Measurements from ENCODE around the gene ZPBP2. TPM values are rescaled to one million over a fixed set of nuclear protein-coding genes. Genes with fewer than 3 reads are reported as not detected.
A peak's percentile ranks its signal among the peaks of the same experiment; 100 is the strongest.
"Not testable (repeated sequence)": the region's sequence is repeated elsewhere in the genome, so short reads cannot be mapped to it uniquely, and the experiment has no call there.

ZPBP2 gene
- total and polyA plus RNA-seq, 5 donors from 2014 or later = not detected

DNA sequence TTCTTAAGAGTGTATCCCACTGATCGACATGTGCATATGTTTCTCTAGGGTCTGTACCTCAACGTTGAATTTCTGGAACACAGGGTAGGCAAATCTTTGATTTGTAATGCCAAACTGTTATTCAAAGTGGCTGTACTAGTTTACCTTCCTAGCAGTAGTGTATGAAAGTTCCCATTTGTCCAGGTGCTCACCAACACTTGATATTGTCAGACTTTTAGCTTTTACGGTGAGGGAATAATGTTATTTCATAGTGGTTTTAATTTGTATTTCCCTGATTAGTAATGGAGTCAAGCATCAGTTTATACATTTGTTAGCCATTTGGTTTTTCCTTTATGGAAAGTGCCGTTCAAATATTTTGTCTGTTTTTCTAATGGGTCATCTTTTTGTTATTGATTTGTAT is 30.1 kb downstream of the ZPBP2 start:
- H3K27me3 Mint-ChIP-seq = no peaks in the 10 kb centered on the region
- no peak overlapping the region for H3K4me3 Mint-ChIP-seq
- Histone ChIP-seq H3K36me3 (ENCODE audit: control insufficient read depth, insufficient read depth, low read length) (no peaks in the 10 kb centered on the region), H3K27me3 (ENCODE audit: control insufficient read depth, insufficient read depth, low read length) (no peaks in the 10 kb centered on the region), H3K4me1 (ENCODE audit: control insufficient read depth, insufficient read depth, low read length, poor library complexity, severe bottlenecking) (no peaks in the 10 kb centered on the region), H3K27ac (ENCODE audit: insufficient read depth, low read length, poor library complexity, severe bottlenecking) (no peak overlapping the region), H3K9me3 (ENCODE audit: control insufficient read depth in 2 of 2, low read length in 2 of 2) (no peaks in the 10 kb centered on the region), H3K4me3 (ENCODE audit: low read depth, low read length) (no peak overlapping the region)
- H3K4me1 Mint-ChIP-seq = peaks cover 3 to 8% (median 5%) of the 10 kb centered on the region in 4 donors
- H3K27ac Mint-ChIP-seq = peak overlapping the region in 1 of 3 donors; percentile 26
- H3K36me3 Mint-ChIP-seq = peaks cover 4% of the 10 kb centered on the region
- H3K9me3 Mint-ChIP-seq = no peaks in the 10 kb centered on the region
- no peak for ATAC-seq (ENCODE audit: low read depth in 2 of 2)
- DNase-seq = no peak

DNA sequence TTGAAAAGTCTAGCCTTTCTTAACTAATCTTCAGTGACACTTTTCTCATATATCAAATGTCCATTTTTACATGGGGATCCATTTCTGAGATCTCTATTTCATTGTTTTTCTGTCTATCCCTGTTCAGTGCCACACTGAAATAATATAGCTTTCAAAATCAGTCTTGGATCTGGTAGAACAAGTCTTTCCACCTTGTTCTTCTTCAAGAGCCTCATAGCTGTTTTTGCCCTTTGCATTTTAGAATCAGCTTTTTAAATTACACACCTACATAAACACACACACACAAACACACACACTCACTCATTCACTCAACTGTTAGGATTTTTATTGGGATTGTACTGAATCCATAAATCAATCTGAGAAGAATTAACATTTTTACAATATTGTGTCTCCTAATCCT is 31.2 kb downstream of the ZPBP2 start:
- Mint-ChIP-seq H3K36me3 (peaks cover 7% of the 10 kb centered on the region), H3K9me3 (no peaks in the 10 kb centered on the region), H3K27ac (no peak overlapping the region), H3K4me1 (peaks cover 6 to 8% (median 7%) of the 10 kb centered on the region in 4 donors), H3K27me3 (no peaks in the 10 kb centered on the region), H3K4me3 (no peak overlapping the region)
- no peak for ATAC-seq (ENCODE audit: low read depth in 2 of 2)
- DNase-seq = no peak
- H3K27me3 ChIP-seq (ENCODE audit: control insufficient read depth, insufficient read depth, low read length) = no peaks in the 10 kb centered on the region
- H3K9me3 ChIP-seq (ENCODE audit: control insufficient read depth in 2 of 2, low read length in 2 of 2) = no peaks in the 10 kb centered on the region
- H3K4me1 ChIP-seq (ENCODE audit: control insufficient read depth, insufficient read depth, low read length, poor library complexity, severe bottlenecking) = peaks cover 3% of the 10 kb centered on the region
- H3K36me3 ChIP-seq (ENCODE audit: control insufficient read depth, insufficient read depth, low read length) = no peaks in the 10 kb centered on the region
- H3K27ac ChIP-seq (ENCODE audit: insufficient read depth, low read length, poor library complexity, severe bottlenecking) = no peak overlapping the region
- H3K4me3 ChIP-seq (ENCODE audit: low read depth, low read length) = no peak overlapping the region

DNA sequence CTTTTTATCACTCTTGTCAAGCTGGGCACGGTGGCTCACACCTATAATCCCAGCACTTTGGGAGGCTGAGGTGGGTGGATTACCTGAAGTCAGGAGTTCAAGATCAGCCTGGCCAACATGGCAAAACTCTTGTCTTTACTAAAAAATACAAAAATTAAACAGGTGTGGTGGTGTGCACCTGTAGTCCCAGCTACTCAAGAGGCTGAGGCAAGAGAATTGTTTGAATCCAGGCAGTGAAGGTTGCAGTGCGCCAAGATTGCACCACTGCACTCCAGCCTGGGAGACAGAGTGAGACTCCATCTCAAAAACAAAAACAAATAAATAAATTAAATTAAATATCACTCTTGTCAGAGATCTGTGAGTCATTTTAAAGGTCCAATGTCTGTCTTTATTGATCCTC is 34.0 kb downstream of the ZPBP2 start:
- not testable (repeated sequence) for H3K27me3 Mint-ChIP-seq; H3K4me1 ChIP-seq (ENCODE audit: control insufficient read depth, insufficient read depth, low read length, poor library complexity, severe bottlenecking); H3K4me3 Mint-ChIP-seq; H3K36me3 ChIP-seq (ENCODE audit: control insufficient read depth, insufficient read depth, low read length); DNase-seq; H3K9me3 ChIP-seq (ENCODE audit: control insufficient read depth in 2 of 2, low read length in 2 of 2); H3K27ac ChIP-seq (ENCODE audit: insufficient read depth, low read length, poor library complexity, severe bottlenecking); H3K9me3 Mint-ChIP-seq; H3K4me3 ChIP-seq (ENCODE audit: low read depth, low read length); H3K27ac Mint-ChIP-seq; H3K27me3 ChIP-seq (ENCODE audit: control insufficient read depth, insufficient read depth, low read length); ATAC-seq (ENCODE audit: low read depth in 2 of 2); H3K4me1 Mint-ChIP-seq
- H3K36me3 Mint-ChIP-seq = peaks cover 25% of the 10 kb centered on the region

DNA sequence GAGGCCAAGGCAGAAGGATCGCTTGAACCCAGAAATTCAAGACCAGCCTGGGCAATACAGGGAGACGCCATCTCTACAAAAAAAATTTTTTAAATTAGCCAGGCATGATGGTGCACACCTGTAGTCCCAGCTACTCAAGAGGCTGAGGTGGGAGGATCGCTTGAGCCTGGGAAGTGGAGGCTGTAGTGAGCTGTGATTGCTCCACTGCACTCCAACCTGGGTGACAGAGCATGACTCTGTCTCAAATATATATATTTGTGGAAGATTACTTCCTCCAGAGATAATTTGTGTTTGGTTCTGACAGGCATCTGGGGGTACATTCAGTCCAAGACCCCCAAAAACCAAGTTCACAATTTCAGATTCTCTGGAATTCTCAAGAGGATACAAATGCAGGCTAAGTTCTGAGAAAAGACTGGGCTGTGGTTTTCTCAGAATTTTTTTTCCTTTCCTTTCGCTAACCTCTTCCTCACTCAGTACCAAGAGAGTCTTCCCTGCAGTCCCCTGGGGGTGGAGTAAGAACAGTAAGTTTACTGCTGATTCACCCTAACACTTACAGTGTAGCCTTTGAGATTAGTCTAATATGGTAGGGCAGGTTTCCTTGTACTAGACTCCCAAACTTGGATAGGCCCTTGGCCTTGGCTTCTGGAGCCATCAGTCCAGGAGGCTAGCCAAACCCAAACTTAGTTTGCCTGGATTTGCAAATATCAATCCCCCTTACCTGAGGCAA is 35.3 kb downstream of the ZPBP2 start:
- H3K9me3 ChIP-seq (ENCODE audit: control insufficient read depth in 2 of 2, low read length in 2 of 2) = no peaks in the 10 kb centered on the region
- H3K4me3 ChIP-seq (ENCODE audit: low read depth, low read length) = no peak overlapping the region
- DNase-seq = peak in 1 of 3 donors; percentile 77
- Mint-ChIP-seq H3K9me3 (no peaks in the 10 kb centered on the region), H3K27ac (peak overlapping the region in 2 of 3 donors; percentile 25 to 58), H3K4me1 (peaks cover 0 to 4% (median 2%) of the 10 kb centered on the region in 4 donors), H3K27me3 (no peaks in the 10 kb centered on the region), H3K36me3 (peaks cover 31% of the 10 kb centered on the region), H3K4me3 (no peak overlapping the region)
- peaks cover 3% of the 10 kb centered on the region for H3K4me1 ChIP-seq (ENCODE audit: control insufficient read depth, insufficient read depth, low read length, poor library complexity, severe bottlenecking)
- no peak overlapping the region for H3K27ac ChIP-seq (ENCODE audit: insufficient read depth, low read length, poor library complexity, severe bottlenecking)
- no peaks in the 10 kb centered on the region for H3K27me3 ChIP-seq (ENCODE audit: control insufficient read depth, insufficient read depth, low read length)
- no peak for ATAC-seq (ENCODE audit: low read depth in 2 of 2)
- H3K36me3 ChIP-seq (ENCODE audit: control insufficient read depth, insufficient read depth, low read length) = peaks cover 7% of the 10 kb centered on the region

DNA sequence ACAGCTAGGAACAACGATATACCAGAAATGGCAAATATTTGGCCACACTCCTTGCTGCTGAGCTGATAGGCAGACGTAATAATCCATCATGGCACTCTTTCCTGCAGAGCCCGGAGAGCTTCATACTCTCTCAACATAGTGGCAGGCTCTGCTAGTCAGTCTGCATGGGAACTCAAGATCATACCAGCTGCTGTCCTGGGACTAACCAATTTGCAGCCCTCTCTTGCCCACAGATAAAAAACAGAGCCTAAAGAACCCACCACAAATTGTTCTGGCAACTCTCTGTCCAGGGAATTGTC is 36.9 kb downstream of the ZPBP2 start:
- Mint-ChIP-seq H3K4me1 (peaks cover 0 to 4% (median 2%) of the 10 kb centered on the region in 4 donors), H3K27me3 (no peaks in the 10 kb centered on the region), H3K9me3 (no peaks in the 10 kb centered on the region), H3K27ac (no peak overlapping the region), H3K36me3 (peaks cover 40% of the 10 kb centered on the region), H3K4me3 (no peak overlapping the region)
- no peaks in the 10 kb centered on the region for H3K9me3 ChIP-seq (ENCODE audit: control insufficient read depth in 2 of 2, low read length in 2 of 2)
- H3K27me3 ChIP-seq (ENCODE audit: control insufficient read depth, insufficient read depth, low read length) = no peaks in the 10 kb centered on the region
- H3K27ac ChIP-seq (ENCODE audit: insufficient read depth, low read length, poor library complexity, severe bottlenecking) = no peak overlapping the region
- DNase-seq (no peak), ATAC-seq (ENCODE audit: low read depth in 2 of 2) (no peak)
- no peak overlapping the region for H3K4me3 ChIP-seq (ENCODE audit: low read depth, low read length)
- H3K4me1 ChIP-seq (ENCODE audit: control insufficient read depth, insufficient read depth, low read length, poor library complexity, severe bottlenecking) = peaks cover 3% of the 10 kb centered on the region
- peaks cover 11% of the 10 kb centered on the region for H3K36me3 ChIP-seq (ENCODE audit: control insufficient read depth, insufficient read depth, low read length)

DNA sequence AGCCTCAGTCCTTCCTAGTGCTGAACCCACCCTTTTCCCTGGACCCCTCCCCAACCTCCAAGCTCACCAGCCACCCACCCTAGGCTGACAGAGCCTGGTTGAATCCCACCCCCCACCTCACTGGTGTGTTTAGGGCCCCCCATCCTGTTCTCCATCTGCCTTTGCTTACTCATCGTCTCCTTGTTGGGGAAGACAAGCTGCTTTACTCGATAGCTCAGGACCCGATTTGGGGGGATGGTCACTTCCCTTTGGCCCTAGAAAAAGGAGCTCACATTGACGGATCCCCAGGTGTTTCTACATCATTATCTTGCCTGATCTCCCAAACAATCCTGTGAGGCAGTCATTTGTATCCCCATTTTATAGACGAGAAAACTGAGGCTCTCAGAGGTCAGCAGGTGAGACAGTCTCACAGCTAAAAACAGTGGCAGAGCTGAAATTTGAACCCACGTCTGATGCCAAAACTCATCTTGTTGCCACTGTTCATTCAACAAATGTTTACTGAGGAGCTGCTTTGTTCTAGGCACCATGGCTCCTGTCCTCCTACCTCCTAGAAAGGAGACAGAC is 40.9 kb downstream of the ZPBP2 start:
- H3K4me1 Mint-ChIP-seq = peaks cover 0 to 3% (median 0%) of the 10 kb centered on the region in 4 donors
- H3K4me3 ChIP-seq (ENCODE audit: low read depth, low read length) = no peak overlapping the region
- no peaks in the 10 kb centered on the region for H3K27me3 Mint-ChIP-seq

DNA sequence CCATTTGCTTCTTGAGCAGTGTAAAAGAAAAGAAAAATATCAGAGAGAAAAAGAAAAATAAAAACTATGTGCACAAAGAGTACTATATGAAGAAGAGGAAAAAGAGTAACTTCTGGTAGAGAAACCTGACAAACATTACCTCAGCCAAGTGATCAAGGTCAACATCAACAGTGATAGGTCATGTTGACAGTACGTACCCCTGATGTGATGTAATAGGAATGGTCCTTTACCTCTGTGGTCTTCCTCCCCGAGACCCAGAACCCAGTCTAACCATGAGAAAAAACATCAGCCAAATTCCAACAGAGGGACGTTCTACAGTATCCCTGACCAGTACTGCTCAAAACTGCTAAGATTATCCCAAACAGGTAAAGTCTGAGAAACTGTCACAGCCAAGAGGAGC is 46.0 kb downstream of the ZPBP2 start:
- Mint-ChIP-seq H3K36me3 (peaks cover 46% of the 10 kb centered on the region), H3K27me3 (peaks cover 4% of the 10 kb centered on the region), H3K4me1 (peaks cover 11 to 13% (median 12%) of the 10 kb centered on the region in 4 donors), H3K4me3 (no peak overlapping the region), H3K9me3 (no peaks in the 10 kb centered on the region), H3K27ac (no peak overlapping the region)
- Histone ChIP-seq H3K4me1 (ENCODE audit: control insufficient read depth, insufficient read depth, low read length, poor library complexity, severe bottlenecking) (peaks cover 13% of the 10 kb centered on the region), H3K27me3 (ENCODE audit: control insufficient read depth, insufficient read depth, low read length) (no peaks in the 10 kb centered on the region), H3K9me3 (ENCODE audit: control insufficient read depth in 2 of 2, low read length in 2 of 2) (no peaks in the 10 kb centered on the region), H3K36me3 (ENCODE audit: control insufficient read depth, insufficient read depth, low read length) (peaks cover 18% of the 10 kb centered on the region), H3K27ac (ENCODE audit: insufficient read depth, low read length, poor library complexity, severe bottlenecking) (no peak overlapping the region), H3K4me3 (ENCODE audit: low read depth, low read length) (no peak overlapping the region)
- ATAC-seq (ENCODE audit: low read depth in 2 of 2) = no peak
- DNase-seq = no peak

More for the DNA sequence above, 40.9 kb downstream of the ZPBP2 start:
- Histone ChIP-seq H3K27ac (ENCODE audit: insufficient read depth, low read length, poor library complexity, severe bottlenecking) (no peak overlapping the region), H3K27me3 (ENCODE audit: control insufficient read depth, insufficient read depth, low read length) (no peaks in the 10 kb centered on the region), H3K36me3 (ENCODE audit: control insufficient read depth, insufficient read depth, low read length) (peaks cover 19% of the 10 kb centered on the region), H3K9me3 (ENCODE audit: control insufficient read depth in 2 of 2, low read length in 2 of 2) (no peaks in the 10 kb centered on the region), H3K4me1 (ENCODE audit: control insufficient read depth, insufficient read depth, low read length, poor library complexity, severe bottlenecking) (no peaks in the 10 kb centered on the region)
- H3K4me3 Mint-ChIP-seq = peak overlapping the region in 1 of 4 donors; percentile 5
- peaks cover 51% of the 10 kb centered on the region for H3K36me3 Mint-ChIP-seq
- H3K27ac Mint-ChIP-seq = no peak overlapping the region
- no peaks in the 10 kb centered on the region for H3K9me3 Mint-ChIP-seq
- no peak for ATAC-seq (ENCODE audit: low read depth in 2 of 2)
- DNase-seq = no peak

DNA sequence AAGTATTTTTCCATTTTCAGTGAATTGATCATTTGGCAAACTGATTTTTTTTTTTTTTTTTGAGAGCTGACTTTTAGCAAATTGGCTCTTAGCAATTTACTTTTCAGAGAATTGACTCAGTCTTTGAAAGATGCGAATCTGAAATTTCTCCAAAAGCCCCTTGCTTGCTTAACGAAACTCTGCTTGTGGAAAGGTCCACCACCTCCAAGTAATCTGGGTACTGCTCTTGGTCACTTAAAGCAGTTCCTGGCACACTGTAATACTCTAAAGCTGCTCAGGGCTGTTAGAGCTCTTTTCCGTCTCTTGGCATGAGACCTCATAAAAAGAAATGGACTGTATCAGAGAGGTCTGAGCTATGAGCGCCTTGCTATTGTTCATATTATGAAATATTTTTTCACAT is 47.6 kb downstream of the ZPBP2 start:
- Mint-ChIP-seq H3K9me3 (no peaks in the 10 kb centered on the region), H3K36me3 (peaks cover 43% of the 10 kb centered on the region), H3K4me3 (no peak overlapping the region), H3K4me1 (peaks cover 11 to 22% (median 14%) of the 10 kb centered on the region in 4 donors), H3K27ac (no peak overlapping the region), H3K27me3 (peaks cover 4% of the 10 kb centered on the region)
- no peak for DNase-seq
- ATAC-seq (ENCODE audit: low read depth in 2 of 2) = no peak
- no peak overlapping the region for H3K4me3 ChIP-seq (ENCODE audit: low read depth, low read length)
- peaks cover 13% of the 10 kb centered on the region for H3K4me1 ChIP-seq (ENCODE audit: control insufficient read depth, insufficient read depth, low read length, poor library complexity, severe bottlenecking)
- no peaks in the 10 kb centered on the region for H3K27me3 ChIP-seq (ENCODE audit: control insufficient read depth, insufficient read depth, low read length)
- H3K36me3 ChIP-seq (ENCODE audit: control insufficient read depth, insufficient read depth, low read length) = peaks cover 10% of the 10 kb centered on the region
- H3K9me3 ChIP-seq (ENCODE audit: control insufficient read depth in 2 of 2, low read length in 2 of 2) = no peaks in the 10 kb centered on the region
- no peak overlapping the region for H3K27ac ChIP-seq (ENCODE audit: insufficient read depth, low read length, poor library complexity, severe bottlenecking)
